Daoy (cell line): ENCODE data around the gene ABCC6. TPM values are rescaled to one million over a fixed set of nuclear protein-coding genes. Genes with fewer than 3 reads are reported as not detected.
"Not testable (repeated sequence)": the region's sequence is repeated elsewhere in the genome, so short reads cannot be mapped to it uniquely, and the experiment has no call there.

Source experiments
- DNase-seq: peaks from one replicate; pipeline ENCODE4 v3.0.0-alpha.2; 2015; ENCODE audit warnings: low read depth
- total RNA-seq: library from RNA; depleted of rRNA; stranded (reverse); fragments of >200 nt; shearing (Covaris generic); gene quantifications from 2 replicates; pipeline ENCODE4 v1.2.3, GENCODE V29; 2014

ABCC6 gene
- total RNA-seq, 1 experiment from 2014 or later = not detected

DNA sequence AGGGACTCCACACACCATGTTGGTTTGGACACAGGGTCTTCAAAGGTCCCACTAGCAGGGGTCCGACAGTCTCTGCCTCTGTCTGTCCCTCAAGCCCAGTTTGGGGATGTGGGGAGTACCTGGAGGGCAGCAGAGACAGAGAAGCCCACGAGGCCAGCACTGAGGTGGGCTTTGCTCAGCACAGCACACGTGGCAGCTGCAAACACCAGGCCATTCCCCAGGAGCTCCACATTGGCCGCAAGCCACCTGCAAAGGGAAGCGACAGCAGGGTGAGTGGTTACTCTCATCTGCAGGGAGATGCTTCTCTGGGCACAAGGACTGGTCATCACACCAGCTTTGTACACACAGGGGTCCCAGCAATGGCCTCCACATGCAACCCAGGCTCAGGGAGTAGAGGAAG lies 62.0 kb downstream of the ABCC6 start:
- no peak for DNase-seq

GRCh38 chr16:16159662-16160061 lies 63.6 kb downstream of the ABCC6 start:
- no peak for DNase-seq

DNA sequence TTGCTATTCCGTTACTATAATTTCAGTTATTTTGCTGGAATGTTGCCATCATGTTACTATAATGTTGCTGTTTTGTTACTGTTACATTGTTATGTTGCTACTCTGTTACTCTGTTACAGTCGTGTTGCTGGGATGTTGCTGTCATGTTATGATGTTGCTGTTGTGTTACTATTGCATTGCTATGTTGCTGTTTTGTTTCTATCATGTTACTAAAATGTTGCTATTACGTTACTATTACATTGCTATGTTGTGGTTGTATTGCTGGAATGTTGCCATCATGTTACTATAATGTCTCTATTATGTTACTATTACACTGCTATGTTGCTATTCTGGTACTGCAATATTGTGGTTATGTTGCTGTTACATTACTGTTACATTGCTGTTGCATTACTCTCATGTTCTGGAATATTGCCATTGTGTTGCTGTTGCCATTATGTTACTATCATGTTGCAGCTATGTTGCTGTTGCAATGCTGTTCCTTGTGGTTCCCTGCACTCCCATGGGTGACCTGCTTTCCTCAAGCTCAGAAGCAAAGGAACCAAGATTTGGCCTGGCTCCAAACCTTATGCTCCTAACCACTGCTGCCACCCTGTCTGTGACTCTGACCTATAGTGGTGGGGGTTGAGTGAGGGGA lies 64.4 kb downstream of the ABCC6 start:
- no peak for DNase-seq

GRCh38 chr16:16158082-16158658 lies 65.1 kb downstream of the ABCC6 start:
- DNase-seq = no peak

- no peak for DNase-seq
Observed at GRCh38 chr16:16157166-16157565, 66.1 kb downstream of the ABCC6 start.

DNA sequence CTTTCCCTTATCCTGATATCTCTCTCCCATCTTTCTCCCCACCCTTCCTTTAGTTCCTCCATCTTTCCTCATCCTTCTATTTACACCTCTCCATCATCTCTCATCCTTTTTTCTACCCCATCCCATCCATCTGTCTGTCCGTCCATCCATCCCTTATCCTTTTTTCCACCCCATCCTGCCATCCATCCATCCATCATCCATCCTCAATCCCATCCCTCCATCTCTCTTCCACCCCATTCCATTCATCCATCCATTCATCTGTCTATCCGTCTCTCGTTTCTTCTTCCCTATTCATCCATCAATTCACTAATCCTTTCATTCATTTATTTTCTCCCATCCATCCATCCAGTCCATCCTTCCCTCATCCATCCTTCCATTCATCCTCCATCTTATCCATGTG lies 68.1 kb downstream of the ABCC6 start:
- no peak for DNase-seq

DNA sequence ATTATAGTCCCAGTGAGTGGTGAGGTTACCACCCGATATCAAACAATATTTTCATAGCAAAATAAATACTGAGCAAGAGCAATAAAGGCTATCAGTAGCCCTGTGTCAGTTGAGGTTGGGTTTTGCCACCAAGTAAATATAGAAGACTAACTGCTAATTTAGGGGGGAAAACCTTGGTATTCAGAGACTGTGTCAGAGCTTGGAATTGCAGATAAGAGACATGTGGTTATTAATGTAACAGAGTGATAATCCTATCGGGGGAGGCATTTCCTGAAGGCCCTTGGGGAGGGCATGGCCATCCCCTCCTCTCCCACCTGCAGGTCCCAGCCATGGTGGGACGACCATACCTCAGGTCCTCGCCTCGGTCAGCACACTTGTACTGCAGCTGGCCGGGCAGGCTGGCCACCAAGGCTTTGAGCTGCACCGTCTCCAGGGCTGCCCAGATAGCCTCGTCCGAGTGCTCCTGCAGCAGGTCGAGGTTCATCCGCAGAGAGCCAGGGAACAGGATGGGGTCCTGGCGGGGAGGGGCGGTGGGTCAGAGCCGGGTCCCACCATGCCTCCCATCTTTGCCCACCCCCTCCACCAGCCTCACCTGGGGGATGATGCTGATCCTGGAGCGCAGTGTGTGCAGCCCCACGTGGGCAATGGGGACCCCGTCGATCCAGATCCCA lies 68.9 kb downstream of the ABCC6 start:
- DNase-seq = no peak

DNA sequence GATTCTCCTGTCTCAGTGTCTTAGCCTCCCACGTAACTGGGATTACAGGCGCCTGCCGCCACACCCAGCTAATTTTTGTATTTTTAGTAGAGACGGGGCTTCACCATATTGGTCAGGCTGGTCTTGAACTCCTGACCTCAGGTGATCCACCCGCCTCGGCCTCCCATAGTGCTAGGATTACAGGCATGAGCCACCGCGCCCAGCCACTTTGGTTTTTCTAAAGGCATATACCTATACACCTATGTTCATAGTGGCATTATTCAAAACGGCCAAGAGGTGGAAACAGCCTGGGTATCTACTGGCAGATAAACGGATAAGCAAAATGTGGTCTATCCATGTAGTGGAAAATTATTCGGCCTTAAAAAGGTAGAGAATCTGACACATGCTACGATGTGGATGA lies 70.3 kb downstream of the ABCC6 start:
- DNase-seq = not testable (repeated sequence)

DNA sequence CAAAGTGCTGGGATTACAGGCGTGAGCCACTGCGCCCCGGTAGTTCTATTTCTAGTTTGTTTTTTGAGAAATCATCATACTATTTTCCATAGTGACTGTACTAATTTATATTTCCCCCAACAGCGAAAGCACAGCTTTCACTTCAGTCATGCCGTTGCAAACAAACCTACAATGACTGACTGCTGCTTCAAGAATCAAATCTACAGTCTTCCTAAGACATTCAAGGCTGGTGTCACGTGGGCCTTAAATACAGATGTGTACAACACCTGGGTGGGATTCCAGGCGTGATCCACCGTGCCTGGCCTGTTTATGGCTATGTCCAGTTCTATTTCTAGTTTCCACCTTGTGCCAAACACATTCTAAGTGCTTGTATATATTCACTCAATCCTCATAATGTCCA lies 72.0 kb downstream of the ABCC6 start:
- DNase-seq = peak; percentile 24

DNA sequence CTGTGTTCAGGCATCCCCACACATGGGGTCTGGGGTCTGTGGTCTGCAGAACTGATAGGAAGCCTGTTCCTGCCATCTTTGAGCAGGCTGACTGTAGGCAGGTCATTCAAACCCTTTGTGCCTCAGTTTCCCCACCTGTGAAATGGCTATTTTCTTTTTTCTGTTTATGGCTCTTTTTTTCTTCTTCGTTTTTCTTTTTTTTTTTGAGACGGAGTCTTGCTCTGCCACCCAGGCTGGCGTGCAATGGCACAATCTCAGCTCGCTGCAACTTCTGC lies 72.5 kb downstream of the ABCC6 start:
- no peak for DNase-seq

DNA sequence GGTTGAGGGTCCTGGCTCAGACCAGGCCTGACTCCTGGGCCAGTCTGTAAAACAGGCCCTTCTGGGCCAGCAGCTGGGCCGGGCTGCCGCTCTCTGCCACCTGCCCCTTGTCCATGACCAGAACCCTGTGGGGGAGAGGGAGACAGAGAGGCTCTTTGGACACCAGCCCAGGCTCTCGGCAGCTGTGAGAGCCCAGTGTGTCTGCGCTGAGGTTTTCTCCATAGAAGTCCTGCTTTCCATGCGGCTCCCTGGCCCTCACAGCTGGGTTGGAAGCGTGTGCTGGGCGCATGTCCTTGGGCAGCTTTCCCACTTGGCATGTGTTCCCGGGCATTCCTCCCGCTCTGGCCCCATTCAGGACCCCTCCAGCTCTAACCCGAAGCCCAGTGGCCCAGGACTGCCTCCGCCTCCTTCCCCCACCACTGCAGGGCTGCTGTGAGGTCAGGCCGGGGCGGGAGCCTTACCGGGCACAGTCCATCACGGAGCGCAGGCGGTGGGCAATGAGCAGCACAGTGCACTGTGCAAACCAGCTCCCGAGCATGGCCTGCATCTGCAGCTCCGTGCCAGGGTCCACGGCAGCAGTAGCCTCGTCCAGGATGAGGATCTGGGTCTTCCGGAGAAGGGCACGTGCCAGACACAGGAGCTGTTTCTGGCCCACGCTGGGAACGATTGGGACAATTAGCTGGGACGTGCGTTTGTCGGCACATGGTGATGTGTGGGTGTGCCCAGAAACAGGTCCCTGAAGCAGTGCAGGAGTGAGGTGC lies 73.0 kb downstream of the ABCC6 start:
- no peak for DNase-seq

GRCh38 chr16:16149710-16150116 lies 73.6 kb downstream of the ABCC6 start:
- DNase-seq = no peak

GRCh38 chr16:16148755-16149154 lies 74.5 kb downstream of the ABCC6 start:
- DNase-seq = no peak

DNA sequence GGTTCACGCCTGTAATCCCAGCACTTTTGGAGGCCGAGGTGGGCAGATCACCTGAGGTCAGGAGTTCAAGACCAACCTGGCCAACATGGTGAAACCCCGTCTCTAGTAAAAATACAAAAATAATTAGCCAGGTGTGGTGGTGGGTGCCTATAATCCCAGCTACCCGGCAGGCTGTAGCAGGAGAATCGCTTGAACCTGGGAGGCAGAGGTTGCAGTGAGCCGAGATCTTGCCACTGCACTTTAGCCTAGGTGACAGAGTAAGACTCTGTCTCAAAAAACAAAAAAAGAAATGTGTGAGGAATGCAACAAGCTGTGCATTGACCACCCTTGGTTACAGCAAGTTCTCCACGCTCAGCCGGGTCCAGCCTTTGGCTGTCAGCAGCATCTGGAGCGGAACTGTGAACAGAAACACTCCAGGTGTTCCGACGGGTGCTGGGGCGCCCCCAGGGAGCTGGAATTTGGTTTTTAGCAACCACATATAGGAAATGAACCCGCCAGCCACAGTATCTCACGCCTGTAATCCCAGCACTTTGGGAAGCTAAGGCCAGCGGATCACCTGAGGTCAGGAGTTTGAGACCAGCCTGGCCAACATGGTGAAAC lies 75.2 kb downstream of the ABCC6 start:
- not testable (repeated sequence) for DNase-seq

- DNase-seq = no peak
Observed at GRCh38 chr16:16147316-16147999, 75.8 kb downstream of the ABCC6 start.

DNA sequence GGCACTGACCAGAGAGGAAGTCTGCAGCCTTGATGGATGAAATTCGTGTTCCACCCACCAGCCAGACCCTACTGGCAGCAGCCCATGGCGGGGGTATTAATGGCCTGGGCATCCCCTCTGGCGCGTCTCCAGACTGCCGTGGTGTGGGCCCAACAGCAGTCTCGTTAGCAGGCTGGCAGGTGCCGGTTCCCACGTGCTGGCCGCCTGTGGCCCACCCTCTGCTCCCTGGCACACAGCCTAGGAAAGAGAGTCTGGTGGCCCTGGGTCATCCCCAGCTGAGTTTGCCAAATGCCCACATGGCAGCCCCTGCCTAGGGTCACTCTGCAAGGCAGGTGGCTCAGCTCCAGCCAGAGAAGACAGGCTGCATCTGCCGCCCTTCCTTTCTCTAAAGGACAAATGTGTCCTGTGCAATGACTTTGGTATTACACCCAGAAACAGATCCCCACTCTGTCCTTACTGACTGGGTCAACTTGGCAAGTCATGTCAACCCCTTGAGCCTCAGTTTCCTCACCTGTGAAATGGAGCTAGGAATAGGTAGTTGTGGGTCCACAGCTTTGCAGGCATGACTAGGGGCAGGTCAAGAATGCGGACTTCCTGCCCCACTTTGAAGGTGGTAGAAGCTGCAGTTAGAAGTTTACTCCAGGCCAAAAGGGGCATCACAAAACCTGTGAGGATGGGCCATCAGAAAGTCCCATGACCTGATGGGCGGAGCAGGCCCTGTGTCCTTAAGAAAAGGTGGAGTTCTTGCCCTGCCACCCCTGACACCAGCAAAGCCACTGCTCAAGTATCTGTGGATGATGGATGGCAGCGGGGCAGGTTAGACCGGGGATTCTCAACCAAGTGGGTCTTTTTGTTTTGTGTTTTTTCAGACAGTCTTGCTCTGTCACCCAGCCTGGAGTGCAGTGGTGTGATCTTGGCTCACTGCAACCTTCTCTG lies 76.6 kb downstream of the ABCC6 start:
- DNase-seq = no peak

- DNase-seq = no peak
Observed at GRCh38 chr16:16145286-16145685, 78.0 kb downstream of the ABCC6 start.

DNA sequence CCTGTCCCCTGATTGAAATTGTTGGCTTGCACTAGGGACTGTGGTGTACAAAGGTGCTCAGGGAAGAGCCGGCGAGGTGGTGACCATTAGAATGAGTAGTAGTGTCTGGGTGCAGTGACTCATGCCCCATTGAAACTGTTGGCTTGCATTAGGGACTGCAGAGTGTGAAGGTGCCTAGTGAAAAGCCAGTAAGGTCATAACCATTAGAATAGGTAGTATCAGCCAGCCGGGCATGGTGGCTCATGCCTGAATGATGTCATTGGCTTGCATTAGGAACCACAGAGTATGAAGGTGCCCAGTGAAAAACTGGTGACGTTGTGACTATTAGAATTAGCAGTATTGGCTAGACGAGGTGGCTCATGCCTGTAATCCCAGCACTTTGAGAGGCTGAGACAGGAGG lies 78.9 kb downstream of the ABCC6 start:
- peak; percentile 24 for DNase-seq

- no peak for DNase-seq
Observed at GRCh38 chr16:16143931-16144330, 79.4 kb downstream of the ABCC6 start.

- DNase-seq = no peak
Observed at GRCh38 chr16:16143038-16143763, 80.1 kb downstream of the ABCC6 start.
